ENCODE data around the gene OR9K2.
"Not testable (repeated sequence)": the region's sequence is repeated elsewhere in the genome, so short reads cannot be mapped to it uniquely, and the experiment has no call there.

OR9K2 gene, protein sequence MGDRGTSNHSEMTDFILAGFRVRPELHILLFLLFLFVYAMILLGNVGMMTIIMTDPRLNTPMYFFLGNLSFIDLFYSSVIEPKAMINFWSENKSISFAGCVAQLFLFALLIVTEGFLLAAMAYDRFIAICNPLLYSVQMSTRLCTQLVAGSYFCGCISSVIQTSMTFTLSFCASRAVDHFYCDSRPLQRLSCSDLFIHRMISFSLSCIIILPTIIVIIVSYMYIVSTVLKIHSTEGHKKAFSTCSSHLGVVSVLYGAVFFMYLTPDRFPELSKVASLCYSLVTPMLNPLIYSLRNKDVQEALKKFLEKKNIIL

DNA sequence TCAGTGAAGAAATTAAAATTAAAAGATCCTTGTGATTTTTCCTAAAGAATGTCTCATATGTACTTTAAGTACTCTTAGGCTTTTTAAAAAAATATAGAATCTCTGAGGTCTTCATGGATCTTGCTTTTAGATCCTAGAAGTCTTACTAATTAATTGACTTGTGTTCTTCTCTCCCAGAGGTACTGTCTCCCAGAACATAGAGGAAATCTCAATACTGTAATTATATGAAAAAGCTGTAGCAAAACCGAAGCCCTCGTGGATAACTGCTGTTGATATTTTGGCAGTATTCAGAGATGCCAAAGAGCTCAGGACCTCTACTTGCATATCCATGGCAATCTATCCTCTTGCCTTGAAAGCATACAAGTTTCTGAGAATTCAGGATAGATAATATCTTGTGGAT is at the start of gene OR9K2:
TSS of gene OR9K2 (plus strand) at position 301 of the 400 bp plus-strand sequence. CDS start 3,429 bp downstream, outside the sequence.
- DNase-seq (ENCODE audit: low read depth), result no peak

DNA sequence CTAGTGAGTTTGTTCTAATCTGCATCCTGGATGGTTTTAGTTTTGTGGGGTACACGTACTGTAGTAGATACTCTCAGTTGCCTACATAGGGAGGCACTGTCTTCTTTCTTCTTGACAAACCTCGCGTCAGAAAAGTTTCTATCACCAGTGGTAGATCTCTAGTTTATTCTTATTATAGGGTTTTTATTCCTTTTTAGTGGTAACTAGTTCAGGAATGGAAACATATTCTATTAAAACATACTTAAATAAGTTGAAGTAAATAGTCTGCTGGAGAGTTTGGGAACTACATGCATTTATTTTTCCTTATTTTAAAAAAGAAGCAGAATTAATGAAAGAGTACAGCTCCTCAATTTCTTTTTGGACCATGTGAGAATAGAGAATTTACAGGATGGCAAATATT is 33.6 kb upstream of the OR9K2 start:
- no peak for DNase-seq (ENCODE audit: low read depth)

DNA sequence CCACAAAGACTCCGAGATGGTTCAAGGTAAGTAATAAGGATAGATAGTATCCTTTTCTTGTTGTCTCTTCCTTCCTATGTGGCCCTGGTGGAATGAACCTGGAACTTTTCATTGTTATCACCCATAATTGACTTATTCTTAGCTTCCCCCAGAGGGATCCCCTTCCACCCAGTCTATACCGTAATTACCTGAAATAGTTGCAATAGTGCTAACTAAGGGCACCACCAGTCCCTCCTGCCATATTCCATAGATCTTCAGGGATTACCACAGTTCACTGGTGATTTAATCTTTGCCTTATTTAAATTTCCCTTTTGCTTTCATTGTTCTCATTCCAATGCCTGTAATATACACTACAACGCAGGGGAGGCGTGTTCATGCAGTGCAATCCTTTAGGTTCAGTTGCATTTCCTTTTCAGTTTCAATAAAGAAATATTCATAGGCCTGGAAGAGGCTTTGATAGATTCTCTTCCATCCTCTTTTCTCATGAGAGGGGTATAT is 13.8 kb upstream of the OR9K2 start:
- DNase-seq (ENCODE audit: low read depth), result no peak

DNA sequence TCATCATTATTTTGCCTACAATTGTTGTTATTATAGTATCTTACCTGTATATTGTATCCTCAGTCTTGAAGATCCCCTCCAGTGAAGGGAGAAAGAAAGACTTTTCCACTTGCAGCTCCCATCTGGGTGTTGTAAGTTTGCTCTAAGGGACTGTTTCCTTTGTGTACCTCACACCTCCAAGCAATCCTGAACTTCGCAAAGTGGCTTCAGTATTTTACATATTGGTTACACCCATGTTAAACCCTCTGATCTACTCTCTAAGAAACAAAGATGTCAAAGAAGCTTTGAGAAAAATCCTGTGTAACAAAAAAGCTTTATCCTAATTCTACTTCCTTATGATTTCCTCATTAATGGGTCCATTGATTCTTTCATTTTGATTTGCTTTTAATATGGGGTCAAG is 10.1 kb upstream of the OR9K2 start:
- DNase-seq (ENCODE audit: low read depth), result no peak

DNA sequence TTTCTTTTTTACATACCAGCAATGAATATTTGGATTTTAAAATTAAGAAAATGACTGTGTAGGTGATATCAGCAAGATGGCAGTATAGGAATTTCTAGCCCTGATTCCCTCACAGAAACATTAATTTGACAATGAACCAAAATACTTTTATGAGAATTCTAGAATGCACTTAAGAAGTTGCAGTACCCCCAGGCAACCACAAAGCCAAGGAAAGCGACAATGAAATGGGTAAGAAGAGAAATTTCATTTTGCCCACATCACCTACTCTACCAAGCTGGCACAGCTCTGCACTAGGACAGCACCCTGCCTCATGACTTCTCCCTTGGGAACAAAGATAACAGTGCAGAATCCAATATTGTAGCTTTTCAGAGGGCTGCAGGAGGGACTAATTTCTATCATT is 6.6 kb downstream of the OR9K2 start:
- no peak for DNase-seq (ENCODE audit: low read depth)

DNA sequence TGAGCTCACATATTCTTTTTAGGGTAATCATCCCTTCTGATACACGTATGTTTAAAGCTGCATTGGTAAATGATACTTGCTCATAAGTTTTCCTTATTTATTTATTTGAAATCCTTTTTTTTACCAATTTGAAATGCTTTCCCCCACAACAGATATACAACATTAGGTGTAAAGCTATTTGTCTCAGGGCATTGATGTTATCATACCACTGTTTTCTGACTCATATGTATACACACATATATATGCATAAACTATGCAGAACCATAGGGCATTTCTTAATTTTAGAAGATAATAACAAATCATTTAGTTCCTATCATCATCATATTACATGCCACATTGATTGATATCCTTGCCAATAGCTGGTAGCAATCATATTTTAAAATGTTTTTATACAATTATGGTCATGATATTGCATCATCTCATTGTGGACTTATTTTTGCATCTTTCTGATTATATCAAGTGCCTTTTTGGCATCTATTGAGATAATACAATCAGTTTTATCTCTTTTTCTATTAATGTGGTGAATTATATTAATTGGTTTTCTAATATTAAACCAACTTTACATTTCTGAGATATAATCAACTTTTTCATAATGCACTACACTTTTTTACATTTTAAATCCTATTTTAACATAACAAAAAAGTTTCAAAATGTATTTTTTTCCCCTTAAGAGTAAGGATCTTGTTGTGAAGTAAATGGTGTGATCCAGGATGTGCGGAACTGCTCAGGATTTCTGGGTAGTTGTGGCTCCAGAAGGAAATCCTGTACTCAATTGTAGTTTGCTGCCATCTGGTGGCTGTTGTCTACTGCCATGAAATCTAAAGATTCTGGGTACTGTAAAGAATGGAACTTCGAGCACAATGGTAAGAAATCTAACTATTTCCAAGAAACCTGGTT is 16.7 kb downstream of the OR9K2 start:
- DNase-seq (ENCODE audit: low read depth), result peak; percentile 32

DNA sequence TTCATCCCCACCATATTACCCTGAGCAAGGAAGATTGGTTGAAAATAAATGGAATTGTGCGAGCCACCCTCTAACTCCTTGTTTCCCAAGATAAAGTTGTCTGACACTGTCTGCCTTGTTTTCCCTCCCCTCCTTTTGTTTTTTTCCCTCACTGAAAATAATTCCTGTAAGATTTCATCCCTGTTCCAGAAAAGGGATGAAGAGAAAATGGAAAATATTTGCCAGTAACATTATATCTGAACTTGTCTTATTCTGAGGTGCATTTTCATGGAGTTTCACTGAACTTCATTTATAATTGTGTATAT is 17.3 kb downstream of the OR9K2 start:
- DNase-seq (ENCODE audit: low read depth), result no peak

DNA sequence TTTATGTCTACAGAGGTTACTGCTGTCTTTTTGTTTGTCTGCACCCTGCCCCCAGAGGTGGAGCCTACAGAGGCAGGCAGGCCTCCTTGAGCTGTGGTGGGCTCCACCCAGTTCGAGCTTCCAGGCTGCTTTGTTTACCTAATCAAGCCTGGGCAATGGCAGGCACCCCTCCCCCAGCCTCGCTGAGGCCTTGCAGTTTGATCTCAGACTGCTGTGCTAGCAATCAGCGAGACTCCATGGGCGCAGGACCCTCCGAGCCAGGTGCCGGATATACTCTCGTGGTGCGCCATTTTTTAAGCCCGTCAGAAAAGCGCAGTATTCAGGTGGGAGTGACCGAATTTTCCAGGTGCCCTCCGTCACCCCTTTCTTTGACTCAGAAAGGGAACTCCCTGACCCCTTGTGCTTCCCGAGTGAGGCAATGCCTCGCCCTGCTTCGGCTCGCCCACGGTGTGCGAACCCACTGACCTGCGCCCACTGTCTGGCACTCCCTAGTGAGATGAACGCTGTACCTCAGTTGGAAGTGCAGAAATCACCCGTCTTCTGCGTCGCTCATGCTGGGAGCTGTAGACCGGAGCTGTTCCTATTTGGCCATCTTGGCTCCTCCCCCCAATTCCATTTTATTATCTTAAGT is 40.9 kb downstream of the OR9K2 start:
- not testable (repeated sequence) for DNase-seq (ENCODE audit: low read depth)

DNA sequence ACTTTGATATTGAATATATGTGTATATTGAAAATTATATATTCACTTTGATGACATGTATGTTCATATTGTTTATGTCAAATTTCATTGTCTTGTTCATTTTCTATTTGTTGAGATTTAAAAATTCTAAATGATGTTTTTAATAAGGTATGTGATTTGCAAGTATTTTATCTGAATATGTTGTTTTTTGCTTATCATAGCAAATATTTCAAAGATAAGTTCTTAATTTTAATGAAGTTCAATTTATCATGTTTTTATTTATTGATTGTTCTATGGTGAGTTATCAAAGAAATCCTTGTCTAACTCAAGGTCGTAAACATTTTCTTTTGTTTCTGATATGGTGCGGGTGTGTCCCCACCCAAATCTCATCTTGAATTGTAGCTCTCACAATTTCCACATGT is 45.2 kb downstream of the OR9K2 start:
- no peak for DNase-seq (ENCODE audit: low read depth)

DNA sequence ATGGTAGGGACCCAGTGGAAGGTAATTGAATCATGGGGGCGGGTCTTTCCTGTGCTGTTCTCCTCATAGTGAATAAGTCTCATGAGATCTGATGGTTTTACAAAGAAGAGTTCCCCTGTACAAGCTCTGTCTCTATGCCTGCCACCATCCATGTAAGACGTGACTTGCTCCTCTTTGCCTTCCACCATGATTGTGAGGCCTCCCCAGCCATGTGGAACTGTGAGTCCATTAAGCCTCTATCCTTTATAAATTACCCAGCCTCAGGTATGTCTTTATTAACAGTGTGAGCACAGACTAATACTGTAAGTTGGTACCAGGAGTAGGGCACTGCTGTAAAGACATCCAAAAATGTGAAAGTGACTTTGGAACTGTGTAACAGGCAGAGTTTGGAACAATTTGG is 45.6 kb downstream of the OR9K2 start:
- DNase-seq (ENCODE audit: low read depth), result not testable (repeated sequence)

DNA sequence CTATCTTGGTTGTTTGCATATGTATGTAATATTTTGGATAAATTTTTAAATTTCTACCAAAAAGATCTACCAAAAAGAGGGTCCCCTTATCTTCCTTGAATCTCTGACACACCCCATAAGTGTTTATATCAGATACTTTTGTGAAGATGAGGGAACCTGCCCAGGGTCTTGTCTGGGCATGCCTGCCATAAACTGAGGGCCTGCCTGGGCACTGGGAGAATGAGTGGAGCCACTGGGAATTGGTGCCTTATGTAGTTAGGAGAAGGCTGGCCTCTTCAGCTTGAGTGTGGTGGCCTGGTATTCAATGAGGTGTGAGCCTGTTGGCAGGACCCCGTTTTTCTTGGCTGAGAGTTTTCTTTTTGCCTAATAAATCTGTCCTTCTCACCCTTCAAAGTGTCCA is 46.5 kb downstream of the OR9K2 start:
- no peak for DNase-seq (ENCODE audit: low read depth)

DNA sequence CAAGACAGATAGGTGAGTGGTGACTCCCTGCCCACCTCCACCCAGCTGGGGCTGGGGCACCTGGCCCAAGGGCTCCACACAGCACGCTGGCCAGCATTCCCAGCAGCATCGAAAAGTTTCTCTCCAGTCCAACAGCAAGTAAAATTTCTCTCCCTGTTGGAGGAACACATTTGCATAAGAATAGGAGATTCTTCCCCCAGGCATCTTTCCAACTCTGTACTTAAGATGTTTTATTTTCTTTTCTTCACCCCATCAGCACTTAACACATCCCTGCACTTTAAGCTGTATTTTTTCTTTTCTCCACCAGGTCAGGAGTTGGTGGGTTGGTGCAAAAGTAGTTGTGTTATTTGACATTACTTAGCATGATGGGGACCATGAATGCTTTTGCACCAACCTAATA is 47.2 kb downstream of the OR9K2 start:
- no peak for DNase-seq (ENCODE audit: low read depth)

All from stimulated activated CD8-positive, alpha-beta memory T cell treated with anti-CD3 and anti-CD28 coated beads, Interleukin-12 subunit alpha, Interleukin-12 subunit beta, amount 100 ng/mL, for 1 hour (primary cell).